LNCaP clone FGC (cell line): ENCODE data around the gene CCDC88C.

Experiments used
- DNase-seq: peaks from one replicate; pipeline ENCODE4 v3.0.0-alpha.2; 2011; ENCODE audit warnings: low read depth
- H3K4me3 ChIP-seq: 2 replicates; pipeline ENCODE4 v1.5.1; 2011; ENCODE audit warnings: mild to moderate bottlenecking, low read depth, low read length, control low read depth
- CTCF ChIP-seq: IDR thresholded peaks from 2 replicates; pipeline ENCODE4 v1.5.1; 2012; ENCODE audit warnings: mild to moderate bottlenecking; ENCODE audit not compliant: control insufficient read depth, insufficient read depth; ENCODE audit errors: extremely low read depth

The CCDC88C gene

GRCh38 chr14:91315844-91316267 is 101.8 kb downstream of the CCDC88C start:
- TF ChIP-seq CTCF: no peak
- no peak overlapping the region for H3K4me3 ChIP-seq
- DNase-seq: no peak

GRCh38 chr14:91313852-91314251 is 103.8 kb downstream of the CCDC88C start:
- no peak overlapping the region for H3K4me3 ChIP-seq
- DNase-seq: no peak
- no peak for TF ChIP-seq CTCF

GRCh38 chr14:91313154-91313850 is 104.3 kb downstream of the CCDC88C start:
- no peak for TF ChIP-seq CTCF
- H3K4me3 ChIP-seq: no peak overlapping the region
- no peak for DNase-seq

GRCh38 chr14:91311284-91311662 is 106.3 kb downstream of the CCDC88C start:
- H3K4me3 ChIP-seq: no peak overlapping the region
- TF ChIP-seq CTCF: no peak
- DNase-seq: no peak

- no peak for DNase-seq
- no peak overlapping the region for H3K4me3 ChIP-seq
- no peak for TF ChIP-seq CTCF
Measured at GRCh38 chr14:91310606-91311283, 106.9 kb downstream of the CCDC88C start.

GRCh38 chr14:91309756-91310280 is 107.8 kb downstream of the CCDC88C start:
- DNase-seq: no peak
- TF ChIP-seq CTCF: no peak
- no peak overlapping the region for H3K4me3 ChIP-seq
